T-helper 17 cell (primary cell): ENCODE measurements around the gene C1orf210. TPM values are rescaled to one million over a fixed set of nuclear protein-coding genes. Genes with fewer than 3 reads are reported as not detected.

Experiments used
- ATAC-seq: fragments of 150-1000 bp; cut with Tn5 transposase; 2 replicates; pipeline ENCODE4 v1.10.0; 2021; ENCODE audit warnings: mild to moderate bottlenecking, moderate library complexity
- DNase-seq, 3 donors: peaks; one replicate each; pipeline versions ENCODE4 v3.0.0 to v3.0.0-alpha.2; 2020 to 2021
- H3K9me3 ChIP-seq: one replicate; pipeline ENCODE4 v1.7.0; 2013; ENCODE audit warnings: low read length, mild to moderate bottlenecking; ENCODE audit not compliant: control insufficient read depth, poor library complexity, severe bottlenecking
- H3K27ac Mint-ChIP-seq: one replicate; pipeline ENCODE4 v1.8.0; 2022; ENCODE audit warnings: mild to moderate bottlenecking, moderate library complexity, mixed read lengths
- H3K27me3 Mint-ChIP-seq: one replicate; pipeline ENCODE4 v1.8.0; 2022; ENCODE audit warnings: mixed read lengths
- H3K36me3 Mint-ChIP-seq: one replicate; pipeline ENCODE4 v1.8.0; 2022; ENCODE audit warnings: low read depth, mixed read lengths
- H3K4me1 Mint-ChIP-seq: one replicate; pipeline ENCODE4 v1.8.0; 2022; ENCODE audit warnings: mild to moderate bottlenecking, mixed read lengths
- H3K4me3 Mint-ChIP-seq: one replicate; pipeline ENCODE4 v1.8.0; 2022; ENCODE audit warnings: mild to moderate bottlenecking, moderate library complexity, mixed read lengths
- total RNA-seq, 4 donors: library from RNA in 2 of 4; stranded (reverse) in 2 of 4; gene quantifications; one replicate each; pipeline ENCODE4 v1.2.3 and lab custom pipeline; 2022 to 2026

The C1orf210 gene
- total RNA-seq, 2 donors from 2014 or later: not detected

DNA sequence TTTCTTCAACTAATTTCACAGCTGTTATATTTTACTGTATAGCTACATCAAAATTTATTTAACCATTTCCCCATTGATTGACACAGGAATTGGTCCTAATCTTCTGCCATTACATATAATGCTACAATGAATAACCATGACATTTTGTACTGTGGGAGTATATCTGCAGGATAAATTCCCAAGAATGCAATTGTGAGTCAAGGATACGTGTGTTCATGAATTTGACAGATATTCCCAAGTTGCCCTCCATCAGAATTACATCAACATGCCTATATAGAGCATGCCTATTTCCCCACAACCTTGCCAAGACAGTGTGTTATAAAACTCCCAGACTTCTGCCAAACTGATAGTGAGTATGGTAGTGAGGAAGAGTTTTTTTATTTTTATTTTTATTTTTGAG, 12.7 kb upstream of the C1orf210 start:
- Mint-ChIP-seq H3K36me3 (peaks cover 3% of the 10 kb centered on the region), H3K4me1 (peaks cover 11% of the 10 kb centered on the region), H3K27ac (no peak overlapping the region), H3K4me3 (no peak overlapping the region), H3K27me3 (peaks cover 6% of the 10 kb centered on the region)
- H3K9me3 ChIP-seq: no peaks in the 10 kb centered on the region
- ATAC-seq: no peak
- DNase-seq: no peak

DNA sequence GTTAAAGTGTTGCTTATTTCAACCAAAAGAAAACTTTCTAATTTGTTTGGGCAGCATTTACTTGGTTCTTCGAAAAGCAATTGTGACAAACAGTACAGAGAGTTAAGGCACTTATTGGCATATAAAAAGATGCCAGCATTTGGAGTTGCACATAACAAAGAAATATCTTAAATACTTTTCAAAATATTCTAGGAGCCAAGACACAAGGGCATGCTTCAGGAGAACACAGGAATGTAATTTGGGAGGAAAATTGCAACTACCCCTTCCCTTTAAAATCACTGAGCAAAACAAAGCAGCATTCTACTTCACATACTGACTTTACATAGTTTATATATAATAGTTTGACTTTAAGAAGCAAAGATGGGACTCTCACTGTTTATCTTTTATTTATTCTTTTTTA, 10.8 kb upstream of the C1orf210 start:
- peak overlapping the region; percentile 76 for H3K27ac Mint-ChIP-seq
- no peak overlapping the region for H3K4me3 Mint-ChIP-seq
- peaks cover 5% of the 10 kb centered on the region for H3K4me1 Mint-ChIP-seq
- H3K9me3 ChIP-seq: no peaks in the 10 kb centered on the region
- ATAC-seq: no peak
- no peaks in the 10 kb centered on the region for H3K27me3 Mint-ChIP-seq
- no peak for DNase-seq
- no peaks in the 10 kb centered on the region for H3K36me3 Mint-ChIP-seq

DNA sequence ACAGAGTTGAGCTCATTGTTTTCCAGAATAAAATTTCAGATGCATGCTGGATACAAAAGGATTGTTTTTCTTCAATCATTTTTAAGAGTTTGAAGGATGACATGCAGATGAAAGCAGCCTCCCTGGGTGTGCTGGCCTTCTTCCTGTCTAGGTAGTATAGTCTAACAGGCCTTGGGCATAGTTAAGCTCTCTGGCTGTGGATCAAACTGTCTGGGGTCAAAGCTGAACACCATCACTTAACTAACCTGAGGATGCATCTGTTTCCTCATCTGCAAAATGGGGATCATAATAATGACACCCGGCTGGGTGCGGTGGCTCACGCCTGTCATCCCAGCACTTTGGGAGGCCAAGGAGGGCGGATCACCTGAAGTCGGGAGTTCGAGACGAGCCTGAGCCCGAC, 9.4 kb upstream of the C1orf210 start:
- H3K4me3 Mint-ChIP-seq: no peak overlapping the region

DNA sequence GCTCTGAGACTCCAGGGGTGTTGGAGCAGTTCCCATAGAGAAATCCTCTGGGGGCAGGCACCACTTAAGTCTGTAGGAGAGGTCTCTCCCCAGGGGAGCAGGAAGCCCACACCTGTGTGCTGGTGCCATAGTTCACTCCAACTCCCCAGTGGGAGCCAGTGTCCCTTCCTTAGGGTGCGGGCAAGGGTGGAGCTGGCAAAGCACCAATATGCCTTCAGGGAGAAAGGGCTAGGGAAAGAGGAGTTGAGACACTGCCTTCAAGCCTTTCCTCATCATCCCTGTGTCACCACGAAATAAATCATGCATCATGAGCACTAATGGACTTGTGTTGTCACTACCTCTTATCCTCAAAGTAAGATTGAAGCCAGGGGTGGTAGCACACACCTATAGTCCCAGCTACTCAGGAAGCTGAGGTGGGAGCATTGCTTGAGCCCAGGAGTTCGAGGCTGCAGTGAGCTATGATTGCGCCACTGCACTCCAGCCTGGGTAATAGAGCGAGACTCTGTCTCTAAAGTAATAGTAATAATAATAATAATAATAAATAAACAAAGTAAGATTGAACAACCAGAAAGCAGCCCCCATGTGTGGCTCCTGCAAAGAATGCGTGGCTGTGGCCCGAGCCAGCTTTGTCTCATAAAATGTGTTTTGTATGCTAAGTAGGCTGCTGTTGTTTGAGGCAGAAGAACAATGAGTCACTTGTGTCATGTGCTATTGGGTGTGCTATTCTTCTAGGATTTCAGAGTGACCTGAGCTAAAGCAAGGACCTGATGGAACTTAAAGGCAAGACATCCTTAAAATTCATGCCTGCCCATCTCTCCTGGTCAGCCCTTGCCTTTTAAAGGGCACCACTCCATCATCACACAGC, 8.7 kb upstream of the C1orf210 start:
- DNase-seq: no peak
- no peak for ATAC-seq
- H3K9me3 ChIP-seq: no peaks in the 10 kb centered on the region
- Mint-ChIP-seq H3K4me1 (peaks cover 5% of the 10 kb centered on the region), H3K27ac (no peak overlapping the region), H3K27me3 (no peaks in the 10 kb centered on the region), H3K4me3 (no peak overlapping the region), H3K36me3 (no peaks in the 10 kb centered on the region)

More for the DNA sequence above, 9.4 kb upstream of the C1orf210 start:
- no peaks in the 10 kb centered on the region for H3K9me3 ChIP-seq
- H3K27ac Mint-ChIP-seq: no peak overlapping the region
- H3K4me1 Mint-ChIP-seq: peaks cover 5% of the 10 kb centered on the region
- H3K27me3 Mint-ChIP-seq: no peaks in the 10 kb centered on the region
- ATAC-seq (no peak), DNase-seq (no peak)
- no peaks in the 10 kb centered on the region for H3K36me3 Mint-ChIP-seq

DNA sequence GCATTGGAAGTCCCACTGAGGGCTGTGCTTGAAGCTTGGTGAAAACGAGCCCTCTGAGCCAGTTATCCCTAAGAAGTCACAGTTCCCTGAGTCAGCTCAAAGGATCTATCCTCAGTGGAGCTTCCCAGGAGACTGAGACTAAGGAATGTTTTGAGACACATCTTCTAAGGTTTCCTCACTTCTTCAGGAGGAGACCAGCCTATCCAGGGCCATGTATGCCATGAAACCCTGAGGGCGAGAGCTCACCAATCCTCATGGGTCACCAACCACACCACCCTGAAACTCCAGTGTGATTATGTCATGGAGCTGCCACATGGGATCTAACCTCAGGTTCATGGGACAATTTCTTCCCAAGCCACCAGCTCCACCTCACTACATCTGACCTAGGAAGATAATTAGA, 7.8 kb upstream of the C1orf210 start:
- no peak for ATAC-seq
- Mint-ChIP-seq H3K4me1 (peaks cover 5% of the 10 kb centered on the region), H3K27me3 (no peaks in the 10 kb centered on the region), H3K27ac (no peak overlapping the region), H3K4me3 (no peak overlapping the region), H3K36me3 (no peaks in the 10 kb centered on the region)
- H3K9me3 ChIP-seq: no peaks in the 10 kb centered on the region
- DNase-seq: no peak

DNA sequence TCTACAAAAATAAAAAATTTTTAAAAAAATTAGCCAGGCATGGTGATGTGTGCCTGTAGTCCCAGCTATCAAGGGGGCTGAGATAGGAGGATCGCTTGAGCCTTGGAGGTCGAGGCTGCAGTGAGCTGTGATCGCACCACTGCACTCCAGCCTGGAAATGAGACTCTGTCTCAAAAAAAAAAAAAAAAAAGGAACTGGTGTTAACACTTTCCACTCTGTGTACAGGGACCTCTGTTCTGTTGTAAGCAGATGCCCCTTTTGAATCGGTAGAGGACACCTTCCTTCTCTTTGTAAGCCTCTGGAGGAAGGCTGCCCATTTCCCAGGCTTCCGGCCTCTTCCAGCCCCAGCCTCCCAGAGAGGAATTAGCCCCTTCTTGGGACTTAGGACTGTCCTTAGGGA, 7.3 kb upstream of the C1orf210 start:
- no peaks in the 10 kb centered on the region for H3K9me3 ChIP-seq
- DNase-seq: no peak
- Mint-ChIP-seq H3K27me3 (no peaks in the 10 kb centered on the region), H3K4me3 (no peak overlapping the region), H3K4me1 (peaks cover 5% of the 10 kb centered on the region), H3K36me3 (no peaks in the 10 kb centered on the region), H3K27ac (no peak overlapping the region)
- ATAC-seq: no peak

DNA sequence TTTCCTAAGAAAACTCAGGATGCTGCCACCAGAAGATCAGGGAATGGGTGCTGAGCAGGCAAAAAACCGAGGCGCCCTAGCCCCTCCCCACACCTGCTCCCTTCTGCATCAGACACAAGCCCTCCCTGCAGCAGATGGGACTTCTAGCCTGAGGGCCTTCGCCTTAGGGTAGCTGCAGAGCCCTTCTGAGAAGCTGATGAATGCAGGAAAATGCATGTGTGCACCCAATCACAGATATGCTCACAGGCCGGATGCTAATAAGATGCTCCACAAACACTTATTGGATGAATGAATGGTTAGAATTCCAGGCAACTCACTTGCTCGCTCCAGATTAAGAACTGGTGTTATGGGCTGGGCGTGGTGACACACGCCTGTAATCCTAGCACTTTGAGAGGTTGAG, 6.8 kb upstream of the C1orf210 start:
- Mint-ChIP-seq H3K36me3 (no peaks in the 10 kb centered on the region), H3K27ac (no peak overlapping the region), H3K4me3 (no peak overlapping the region), H3K27me3 (no peaks in the 10 kb centered on the region), H3K4me1 (peaks cover 7% of the 10 kb centered on the region)
- ATAC-seq (no peak), DNase-seq (no peak)
- no peaks in the 10 kb centered on the region for H3K9me3 ChIP-seq

DNA sequence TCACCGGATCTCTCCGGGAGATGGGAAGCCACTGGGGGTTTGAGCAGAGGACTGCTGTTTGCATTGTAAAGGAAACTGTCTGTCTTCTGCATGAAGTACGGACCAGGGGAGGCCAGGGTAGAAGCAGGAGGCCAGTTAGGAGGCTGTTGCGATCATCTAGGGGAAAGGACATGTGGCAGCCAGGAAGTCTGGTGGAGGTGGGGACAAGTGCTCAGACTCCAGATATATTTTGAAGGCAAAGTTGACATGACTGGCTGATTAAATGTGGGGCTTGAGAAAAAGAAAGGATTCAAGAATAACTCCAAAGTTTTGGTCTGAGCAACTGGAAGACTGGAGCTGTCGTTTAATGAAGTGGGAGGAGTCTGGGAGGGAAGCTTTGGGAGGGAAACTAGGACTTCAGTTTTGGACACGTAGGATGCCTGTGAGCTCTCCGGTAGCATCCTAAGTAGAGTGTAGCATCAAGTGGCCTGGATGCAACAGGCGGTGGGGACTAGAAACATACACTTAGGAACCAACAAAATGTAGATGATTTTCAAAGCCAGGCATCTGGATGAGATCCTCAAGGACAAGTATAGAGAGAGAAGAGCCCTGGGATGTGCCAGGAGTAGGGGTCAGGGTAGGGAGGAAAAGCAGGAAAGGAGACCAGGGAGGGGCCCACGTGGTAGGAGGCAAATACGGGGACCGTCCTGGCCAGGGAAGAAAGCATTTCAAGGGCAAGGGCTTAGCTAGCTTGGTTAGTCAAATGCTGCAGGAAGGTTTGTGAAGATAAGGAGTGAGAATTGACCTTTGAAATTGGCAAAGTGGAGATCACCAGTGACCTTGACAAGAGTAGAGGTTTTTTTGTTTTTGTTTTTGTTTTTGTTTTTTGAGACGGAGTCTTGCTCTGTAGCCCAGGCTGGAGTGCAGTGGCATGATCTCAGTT, 3.7 kb upstream of the C1orf210 start:
- Mint-ChIP-seq H3K27me3 (peaks cover 12% of the 10 kb centered on the region), H3K27ac (no peak overlapping the region), H3K36me3 (peaks cover 2% of the 10 kb centered on the region), H3K4me1 (peaks cover 2% of the 10 kb centered on the region), H3K4me3 (no peak overlapping the region)
- DNase-seq (no peak), ATAC-seq (no peak)
- H3K9me3 ChIP-seq: no peaks in the 10 kb centered on the region

DNA sequence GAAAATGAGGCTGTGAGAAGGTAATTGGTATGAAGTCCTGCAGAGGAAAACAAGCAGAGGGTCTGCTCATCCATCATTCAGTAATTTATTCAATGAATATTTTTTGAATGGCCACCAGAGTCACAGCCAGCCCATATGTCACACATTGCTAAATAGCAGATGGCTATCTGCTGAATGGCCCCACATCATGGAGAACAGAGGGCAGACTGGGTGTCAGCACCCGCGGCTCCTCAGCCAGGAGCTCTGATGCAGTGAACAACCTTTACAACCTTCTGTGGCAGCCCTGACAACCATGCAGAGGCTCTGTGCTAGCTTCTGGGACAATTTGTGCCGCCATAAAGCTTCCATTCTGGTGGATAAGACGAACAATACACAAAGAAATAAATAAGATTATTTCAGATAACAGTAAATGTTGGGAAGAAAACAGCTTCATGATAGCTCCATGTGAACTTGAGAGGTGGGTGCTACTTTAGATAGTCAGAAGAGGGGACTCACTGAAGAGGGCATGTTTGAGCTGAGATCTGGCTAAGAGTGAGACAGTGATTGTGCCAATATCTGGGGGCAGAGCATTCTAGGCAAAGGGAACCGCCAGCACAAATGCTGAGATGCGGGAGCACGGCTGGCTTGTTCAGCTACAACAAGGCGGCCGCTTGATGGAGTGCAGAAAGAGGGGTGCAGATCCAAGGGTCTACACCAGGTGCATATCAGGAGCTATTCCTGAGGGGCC, 2.8 kb upstream of the C1orf210 start:
- H3K4me1 Mint-ChIP-seq: peaks cover 2% of the 10 kb centered on the region
- no peaks in the 10 kb centered on the region for H3K9me3 ChIP-seq

DNA sequence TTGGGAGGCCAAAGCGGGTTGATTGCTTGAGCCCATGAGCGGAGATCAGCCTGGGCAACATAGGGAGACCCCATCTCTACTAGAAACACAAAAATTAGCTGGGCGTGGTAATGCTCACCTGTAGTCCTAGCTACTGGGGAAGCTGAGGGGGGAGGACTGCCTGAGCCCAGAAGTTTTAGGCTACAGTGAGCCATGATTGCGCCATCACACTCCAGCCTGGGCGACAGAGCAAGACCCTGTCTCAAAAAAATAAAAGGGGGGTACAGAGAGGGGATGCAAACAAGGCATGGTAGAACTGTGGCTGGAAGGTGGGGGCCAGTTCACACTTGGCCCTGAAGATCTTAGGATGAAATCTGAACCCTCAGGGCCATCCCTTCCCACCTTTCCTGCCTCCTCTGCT, 1.2 kb upstream of the C1orf210 start:
- DNase-seq: no peak
- Mint-ChIP-seq H3K36me3 (peaks cover 2% of the 10 kb centered on the region), H3K27ac (peak overlapping the region; percentile 74), H3K4me3 (no peak overlapping the region), H3K4me1 (peaks cover 2% of the 10 kb centered on the region), H3K27me3 (peaks cover 12% of the 10 kb centered on the region)
- no peaks in the 10 kb centered on the region for H3K9me3 ChIP-seq
- no peak for ATAC-seq

More for the DNA sequence above, 2.8 kb upstream of the C1orf210 start:
- ATAC-seq: no peak
- peak overlapping the region; percentile 74 for H3K27ac Mint-ChIP-seq
- H3K4me3 Mint-ChIP-seq: no peak overlapping the region
- H3K27me3 Mint-ChIP-seq: peaks cover 12% of the 10 kb centered on the region
- no peak for DNase-seq
- H3K36me3 Mint-ChIP-seq: peaks cover 2% of the 10 kb centered on the region

DNA sequence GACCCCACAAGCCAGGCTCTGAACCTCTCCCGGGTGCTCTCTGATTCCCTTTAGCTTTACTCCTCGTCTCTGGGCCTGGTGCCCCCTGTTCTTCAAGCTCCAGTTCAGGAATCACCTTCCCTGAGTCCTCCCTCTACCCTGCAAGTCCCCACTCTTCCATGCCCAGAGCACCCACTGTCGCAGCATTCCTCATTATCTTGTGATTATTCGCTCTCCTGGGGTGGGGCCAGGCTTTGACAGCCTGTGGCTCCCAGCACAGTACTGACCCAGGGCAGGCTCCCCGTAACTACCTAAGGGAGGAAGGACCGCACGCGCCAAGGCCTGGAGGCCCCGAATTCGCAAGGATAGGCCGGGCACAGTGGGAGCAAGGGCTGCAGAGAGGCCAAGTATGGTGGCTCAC, 734 bp upstream of the C1orf210 start:
- Mint-ChIP-seq H3K4me3 (no peak overlapping the region), H3K4me1 (peaks cover 2% of the 10 kb centered on the region), H3K36me3 (peaks cover 2% of the 10 kb centered on the region), H3K27me3 (peaks cover 12% of the 10 kb centered on the region), H3K27ac (no peak overlapping the region)
- ATAC-seq: no peak
- DNase-seq: no peak
- no peaks in the 10 kb centered on the region for H3K9me3 ChIP-seq

DNA sequence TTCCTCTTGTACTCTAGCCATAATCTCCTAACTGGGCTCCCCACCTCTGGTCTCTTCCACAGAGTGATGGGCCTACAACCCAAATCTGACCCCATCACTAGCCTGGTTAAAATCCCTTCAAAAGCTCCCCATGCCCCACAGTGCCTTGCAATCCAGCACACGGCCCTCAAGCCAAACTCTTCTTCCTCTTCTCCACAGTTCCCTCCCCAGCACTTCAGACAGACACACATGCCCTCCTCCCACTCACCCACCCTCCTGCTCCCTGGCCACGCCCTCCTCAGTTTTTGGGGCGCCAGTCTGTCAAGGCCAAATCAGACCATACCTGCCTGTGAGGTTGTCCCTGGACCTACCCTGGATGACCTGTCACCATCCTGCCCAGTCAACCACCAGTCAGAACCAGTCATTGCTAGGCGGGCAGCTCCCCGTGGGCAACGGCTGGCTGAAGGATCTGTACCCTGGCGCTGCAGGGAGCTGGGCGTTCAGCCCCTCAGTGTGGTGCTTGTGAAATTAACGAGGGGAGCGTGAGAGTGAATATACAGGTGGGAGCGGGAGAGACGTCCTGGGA, 753 bp downstream of the C1orf210 start:
- Mint-ChIP-seq H3K27ac (no peak overlapping the region), H3K36me3 (peaks cover 5% of the 10 kb centered on the region), H3K27me3 (peaks cover 27% of the 10 kb centered on the region), H3K4me3 (no peak overlapping the region), H3K4me1 (peaks cover 4% of the 10 kb centered on the region)
- DNase-seq (no peak), ATAC-seq (no peak)
- H3K9me3 ChIP-seq: no peaks in the 10 kb centered on the region

DNA sequence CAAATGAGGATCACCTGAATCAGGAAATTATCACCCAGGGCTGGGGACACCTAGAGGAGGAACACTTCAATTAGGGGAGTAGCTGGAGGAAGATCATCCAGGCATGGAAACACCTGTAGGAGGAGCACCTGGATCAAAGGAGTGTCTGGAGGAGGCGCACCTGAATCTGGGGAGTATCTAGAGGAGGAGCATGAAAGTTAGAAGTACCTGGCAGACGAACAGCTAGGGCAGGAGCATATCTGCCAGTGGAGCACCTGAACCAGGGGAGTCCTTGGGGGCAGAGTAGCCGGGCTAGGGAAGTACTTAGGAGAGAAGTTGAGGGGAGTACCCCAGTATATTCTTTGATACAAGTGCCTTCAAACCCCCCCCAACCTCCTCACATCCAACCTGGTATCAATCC, 1.3 kb downstream of the C1orf210 start:
- Mint-ChIP-seq H3K27ac (no peak overlapping the region), H3K27me3 (peaks cover 27% of the 10 kb centered on the region), H3K4me1 (peaks cover 4% of the 10 kb centered on the region), H3K4me3 (no peak overlapping the region), H3K36me3 (peaks cover 5% of the 10 kb centered on the region)
- ATAC-seq: no peak
- H3K9me3 ChIP-seq: no peaks in the 10 kb centered on the region
- no peak for DNase-seq
